Brain pericyte (primary cell): ENCODE results near the gene CA6.
"Not testable (repeated sequence)": the region's sequence is repeated elsewhere in the genome, so short reads cannot be mapped to it uniquely, and the experiment has no call there.

ENCODE experiments used
- DNase-seq: peaks from one replicate; pipeline ENCODE4 v3.0.0-alpha.2; 2012; ENCODE audit warnings: low read depth, low spot score

The CA6 gene

DNA sequence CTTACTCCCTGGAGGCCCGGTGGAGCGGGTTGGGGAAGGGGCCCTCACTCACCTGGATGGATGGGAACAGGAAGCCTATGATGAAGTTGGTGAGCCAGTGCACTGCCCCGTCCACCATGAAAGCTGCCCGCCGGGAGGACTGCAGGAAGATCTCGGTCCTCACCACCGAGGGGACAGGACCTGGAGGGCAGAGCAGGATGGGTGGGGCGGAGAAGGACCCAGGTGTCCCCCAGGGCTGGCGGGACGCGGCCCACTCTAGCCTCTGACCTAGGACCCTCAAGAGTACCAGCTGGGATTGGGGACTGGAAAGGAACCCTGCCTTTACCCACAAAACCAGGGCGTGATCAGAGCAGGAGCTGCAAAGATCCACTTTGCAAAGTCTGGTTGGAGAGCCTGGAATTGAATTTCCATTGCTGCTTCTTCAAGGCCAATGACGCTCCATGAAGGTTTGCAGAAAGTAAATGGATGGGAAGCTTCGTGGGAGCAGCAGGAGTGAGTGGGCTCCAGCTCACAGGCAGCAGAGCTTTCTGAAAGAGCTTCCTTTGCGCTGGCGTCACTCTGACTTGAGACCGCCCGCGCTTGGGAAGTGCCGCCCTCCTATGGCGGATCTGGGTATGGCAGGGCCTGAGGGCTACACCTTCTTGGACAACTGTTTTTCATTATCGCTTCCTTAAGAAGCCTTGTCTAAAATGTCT, 59.2 kb downstream of the CA6 start:
- DNase-seq, result peak; percentile 73

DNA sequence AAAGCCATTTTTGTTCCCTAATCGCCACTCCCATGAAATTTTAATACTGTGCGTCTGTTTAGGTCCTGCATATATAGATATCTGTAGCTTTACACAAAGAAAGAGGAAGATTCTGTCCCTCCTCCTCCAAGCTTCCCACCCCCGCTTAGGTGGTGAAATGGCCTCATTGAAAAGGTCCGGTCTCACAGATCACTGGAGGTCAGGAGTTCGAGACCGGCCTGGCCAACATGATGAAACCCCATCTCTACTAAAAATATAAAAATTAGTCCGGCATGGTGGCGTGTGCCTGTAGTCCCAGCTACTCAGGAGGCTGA, 59.7 kb downstream of the CA6 start:
- DNase-seq, result no peak

GRCh38 chr1:9006956-9007615, 61.4 kb downstream of the CA6 start:
- no peak for DNase-seq

DNA sequence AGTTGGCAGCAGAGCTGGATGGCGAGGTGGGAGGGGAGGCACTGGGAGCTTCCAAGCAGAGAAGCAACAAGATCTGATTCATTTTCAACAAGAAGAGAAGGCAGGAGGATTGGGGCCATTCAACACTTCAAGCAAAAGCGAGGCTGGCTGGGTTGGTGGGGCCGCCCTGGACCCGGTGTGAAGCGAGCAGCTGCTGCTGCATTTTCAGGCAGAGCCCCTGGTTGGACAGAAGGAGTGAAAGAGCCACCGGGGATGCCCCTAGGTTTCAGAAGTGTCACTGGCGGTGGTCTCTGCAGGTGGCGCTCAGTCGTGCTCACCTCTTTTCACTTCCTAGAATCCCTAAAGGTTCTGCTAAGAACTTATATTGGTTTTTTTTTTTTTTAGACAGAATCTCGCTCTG, 62.6 kb downstream of the CA6 start:
- DNase-seq, result no peak

DNA sequence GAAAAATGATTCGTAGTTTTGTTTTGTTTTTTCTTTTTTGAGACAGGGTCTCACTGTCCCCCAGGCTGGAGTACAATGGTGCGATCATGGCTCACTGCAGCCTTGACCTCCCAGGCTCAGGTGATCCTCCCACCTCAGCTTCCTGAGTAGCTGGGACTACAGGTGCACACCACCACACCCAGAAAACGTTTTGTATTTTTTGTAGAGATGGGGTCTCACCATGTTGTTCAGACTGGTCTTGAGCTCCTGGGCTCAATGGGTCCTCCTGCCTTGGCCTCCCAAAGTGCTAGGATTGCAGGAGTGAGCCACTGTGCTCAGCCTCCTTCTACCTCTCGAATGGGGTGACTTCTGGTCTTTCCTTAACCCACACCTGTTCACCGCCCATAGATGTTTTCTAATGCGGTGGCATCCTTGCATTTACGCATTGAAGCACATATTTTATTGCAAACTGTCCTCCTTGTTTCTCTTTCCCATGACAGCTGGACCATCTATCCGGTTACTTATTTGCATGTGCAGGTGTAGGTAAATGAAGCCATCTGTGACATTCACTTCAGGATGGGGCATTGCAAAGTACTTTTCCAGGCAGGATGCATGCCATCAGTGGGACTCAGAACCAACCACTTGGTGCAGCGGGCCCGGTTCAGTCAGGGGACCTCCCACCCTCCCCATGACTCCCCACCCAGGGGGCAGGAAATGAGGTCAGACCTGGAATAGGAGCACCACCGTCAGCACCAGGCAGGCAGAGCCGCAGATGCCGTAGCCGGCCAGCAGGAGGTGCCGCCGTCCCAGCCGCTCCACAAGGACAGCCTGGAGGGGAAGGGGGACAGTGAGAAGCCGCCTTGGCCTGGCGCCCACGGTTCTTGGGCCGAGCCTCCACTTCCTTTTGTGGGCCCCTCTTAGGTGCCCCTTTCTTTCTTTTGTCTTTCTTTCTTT, 64.0 kb downstream of the CA6 start:
- DNase-seq, result no peak

DNA sequence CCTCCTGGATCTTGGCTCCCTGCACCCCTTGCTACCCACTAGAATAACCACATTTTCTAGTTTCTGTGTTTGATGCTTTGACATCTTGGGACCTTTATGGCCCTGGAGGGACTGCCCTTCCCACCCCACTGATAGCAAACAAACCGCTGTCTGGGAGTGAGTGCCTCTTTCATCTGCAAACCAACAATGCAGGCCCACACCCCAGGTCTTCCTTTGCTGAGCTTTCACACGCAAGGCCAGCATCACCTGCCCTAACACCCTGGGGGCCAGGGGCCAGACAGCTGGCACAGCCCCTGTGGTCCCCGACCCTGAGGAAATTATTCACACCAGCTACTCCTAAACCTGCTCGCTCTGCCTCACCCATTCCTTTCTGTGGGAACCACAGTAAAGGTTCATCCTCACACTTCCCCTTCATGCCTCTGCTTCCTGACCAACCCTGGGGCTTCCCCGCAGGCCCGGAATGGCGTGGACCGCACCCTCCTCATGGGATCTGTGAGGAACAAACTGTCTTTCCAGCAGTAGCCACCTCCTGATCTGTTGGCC, 65.2 kb downstream of the CA6 start:
- no peak for DNase-seq

DNA sequence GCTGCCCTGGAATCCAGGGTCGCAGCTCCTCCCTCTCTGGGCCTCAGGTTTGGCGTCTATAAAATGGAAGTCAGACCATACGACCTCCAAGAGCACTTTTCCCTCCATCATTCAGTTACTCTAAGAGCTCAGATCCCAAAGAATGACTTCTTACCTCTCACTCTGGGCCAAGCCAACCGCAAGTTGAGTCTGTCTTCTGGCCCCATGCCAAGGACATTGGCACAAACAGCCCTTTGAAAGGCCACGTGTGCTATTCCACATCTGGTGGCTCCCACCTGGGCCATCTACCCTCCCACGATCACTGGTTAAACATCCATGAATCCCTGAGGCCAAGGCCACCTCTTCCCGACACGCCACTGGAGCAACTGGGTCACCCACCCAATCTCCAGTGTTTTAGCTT, 68.2 kb downstream of the CA6 start:
- DNase-seq, result no peak

- no peak for DNase-seq
Observed at GRCh38 chr1:9014475-9015375, 69.1 kb downstream of the CA6 start.

GRCh38 chr1:9016455-9016854, 70.8 kb downstream of the CA6 start:
- no peak for DNase-seq

- peak; percentile 11 for DNase-seq
Observed at GRCh38 chr1:9018333-9018732, 72.7 kb downstream of the CA6 start.

GRCh38 chr1:9019896-9020295, 74.2 kb downstream of the CA6 start:
- no peak for DNase-seq

GRCh38 chr1:9020305-9020704, 74.6 kb downstream of the CA6 start:
- DNase-seq, result no peak

DNA sequence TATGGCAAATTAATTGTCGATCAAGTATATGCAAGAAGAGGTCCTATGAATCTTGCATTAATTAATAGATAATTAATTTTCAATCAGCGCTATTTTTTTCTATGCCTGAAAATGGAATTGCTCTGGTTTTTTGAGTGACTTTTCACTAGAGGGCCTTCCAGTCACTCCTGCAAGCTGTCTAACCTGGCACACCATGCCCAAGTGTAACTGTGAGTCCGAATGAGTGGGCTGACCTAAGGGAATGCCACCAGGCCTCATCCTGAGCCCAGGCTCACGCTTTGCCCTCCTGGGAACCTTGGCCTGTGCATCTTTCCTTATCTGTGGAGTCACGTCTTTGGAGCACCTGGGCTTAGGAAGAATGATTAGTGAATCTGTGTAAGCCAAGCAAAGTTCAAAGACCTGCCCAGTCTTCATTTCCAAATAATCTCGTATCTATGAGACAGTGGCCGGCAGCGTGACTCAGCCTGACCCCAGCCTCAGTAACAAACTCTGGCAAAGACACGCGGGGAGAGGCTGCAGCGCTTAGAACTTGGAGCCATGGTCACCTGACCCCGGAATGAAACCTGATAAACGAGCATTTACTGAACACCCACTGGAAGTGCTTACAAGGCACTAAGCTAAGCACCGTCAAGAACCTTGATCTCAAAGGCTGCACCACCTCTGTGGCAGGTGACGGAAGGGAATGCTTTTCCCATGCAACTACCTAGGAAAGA, 76.5 kb downstream of the CA6 start:
- not testable (repeated sequence) for DNase-seq

GRCh38 chr1:9022773-9023172, 77.1 kb downstream of the CA6 start:
- DNase-seq, result no peak
